Thyroid gland (tissue), 4 donors: ENCODE measurements around the gene PTPRT.

Source experiments
- CTCF ChIP-seq, 6 experiments: fragments of 200-600 bp in 3 of 6; fragments of 450-650 bp in 3 of 6; sonication (generic) in 3 of 6; IDR thresholded peaks; one replicate each; pipeline ENCODE4 v1.5.1; 2016 to 2019; ENCODE audit warnings: antibody characterized with exemption in 6 of 6, mild to moderate bottlenecking in 2 of 6, inconsistent platforms in 1 of 6, moderate library complexity in 1 of 6
- POLR2A ChIP-seq, 2 donors: fragments of 450-650 bp; IDR thresholded peaks; one replicate each; pipeline ENCODE4 v1.6.1; 2017; ENCODE audit warnings: antibody characterized with exemption in 2 of 2, mild to moderate bottlenecking in 2 of 2, moderate library complexity in 1 of 2

DNA sequence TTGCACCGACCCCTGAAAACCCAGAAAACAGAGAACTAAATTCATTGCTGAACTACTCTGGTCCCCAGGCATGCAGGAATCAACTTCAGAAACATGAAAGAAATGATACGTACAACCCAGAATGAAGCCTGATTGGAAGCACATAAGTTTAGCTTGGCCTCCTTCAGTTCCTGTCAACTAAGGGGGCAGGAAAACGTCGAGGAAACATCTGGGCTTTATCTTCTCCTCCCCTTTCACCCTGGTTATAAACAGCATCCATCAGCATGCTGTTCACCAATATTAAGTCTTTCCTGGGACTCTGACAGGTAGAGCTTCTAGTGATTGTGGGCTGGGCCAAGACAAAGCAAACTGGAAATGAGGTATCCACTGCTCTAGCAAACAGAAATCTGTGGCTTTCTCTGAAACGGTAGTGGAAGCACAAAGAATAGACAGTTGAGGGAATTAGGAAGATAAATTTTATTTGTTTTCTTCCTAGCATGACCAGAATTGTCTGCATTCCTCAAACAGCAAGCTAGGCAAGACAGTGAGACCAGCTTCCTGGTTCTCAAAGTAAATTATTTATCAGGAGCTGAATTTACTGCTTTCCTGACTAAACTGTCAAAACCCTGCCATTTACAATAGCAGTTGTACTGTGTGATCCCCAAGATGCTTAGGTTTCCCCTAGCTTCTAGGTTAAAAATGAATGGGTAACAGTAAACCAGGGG, 134.4 kb downstream of the PTPRT start:
- no peak for TF ChIP-seq CTCF (IDR thresholded peaks at IDR 0.05)
- TF ChIP-seq POLR2A (IDR thresholded peaks at IDR 0.05): no peak
